GM19324 (cell line): ENCODE results near the gene DENND2D.

Source experiments
- ATAC-seq: cut with Tn5 transposase; IDR thresholded peaks from one replicate; pipeline ENCODE4 v1.9.1; 2021; ENCODE audit warnings: mild to moderate bottlenecking, moderate library complexity; ENCODE audit not compliant: unreplicated experiment, low FRiP score

Gene DENND2D

DNA sequence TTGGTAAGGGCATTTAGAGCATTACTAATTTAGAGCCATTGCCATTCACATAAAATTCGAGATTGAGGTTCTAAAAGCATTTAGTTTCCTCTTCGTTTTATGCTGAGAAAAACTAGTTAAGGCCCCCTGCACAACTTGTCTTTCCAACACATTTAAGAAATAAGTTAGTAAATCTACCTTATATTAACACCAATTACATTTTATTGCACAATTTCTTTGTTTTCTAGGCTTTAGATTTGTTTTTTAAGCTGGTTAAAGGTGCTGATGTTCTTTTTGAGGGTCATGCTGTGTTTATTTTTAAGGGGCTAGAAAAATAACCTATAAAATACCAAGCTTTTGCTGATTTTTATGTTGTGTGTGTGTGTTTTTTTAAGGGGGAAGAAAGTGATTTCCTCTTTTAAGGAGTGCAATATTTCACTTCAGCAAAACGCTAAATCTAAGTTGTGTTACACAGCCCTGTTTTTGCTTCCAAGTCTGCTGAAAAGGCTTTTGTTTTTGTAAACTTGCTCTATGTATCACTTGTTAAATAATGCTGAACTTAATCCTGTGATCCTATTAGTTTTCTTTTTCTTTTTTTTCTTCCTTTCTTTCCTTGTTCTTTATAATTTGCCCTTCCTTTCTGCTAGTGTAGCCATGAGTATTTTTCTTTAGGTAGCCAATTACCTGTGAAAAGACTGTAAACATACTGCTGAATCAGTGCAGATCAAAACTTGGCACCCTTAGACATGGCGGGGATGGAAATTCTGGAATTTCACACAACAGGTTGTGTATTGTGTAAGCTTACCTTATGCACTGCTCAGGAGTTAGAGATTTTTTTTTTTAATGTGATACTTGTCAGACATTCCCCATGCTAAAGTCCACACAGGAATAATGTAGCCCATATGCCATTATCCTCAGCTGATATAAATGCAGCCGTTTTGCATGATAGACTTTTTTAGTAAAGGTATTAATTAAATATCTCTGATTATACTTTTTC, 58.9 kb downstream of the DENND2D start:
- no peak for ATAC-seq

DNA sequence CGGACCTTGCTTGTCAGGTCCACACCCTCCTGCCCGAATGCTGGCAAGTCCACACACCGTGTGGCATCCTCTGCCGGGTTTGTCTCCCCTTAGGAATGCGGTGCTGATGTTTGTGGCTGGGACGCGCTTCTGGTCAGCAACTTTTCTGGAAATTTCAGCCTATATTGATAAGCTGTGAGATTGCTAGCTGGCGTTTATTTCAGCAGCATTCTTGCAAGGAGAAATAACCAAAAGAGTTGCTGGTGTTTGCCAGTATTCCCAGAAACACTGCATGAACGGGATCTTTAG, 59.8 kb downstream of the DENND2D start:
- ATAC-seq, result no peak

DNA sequence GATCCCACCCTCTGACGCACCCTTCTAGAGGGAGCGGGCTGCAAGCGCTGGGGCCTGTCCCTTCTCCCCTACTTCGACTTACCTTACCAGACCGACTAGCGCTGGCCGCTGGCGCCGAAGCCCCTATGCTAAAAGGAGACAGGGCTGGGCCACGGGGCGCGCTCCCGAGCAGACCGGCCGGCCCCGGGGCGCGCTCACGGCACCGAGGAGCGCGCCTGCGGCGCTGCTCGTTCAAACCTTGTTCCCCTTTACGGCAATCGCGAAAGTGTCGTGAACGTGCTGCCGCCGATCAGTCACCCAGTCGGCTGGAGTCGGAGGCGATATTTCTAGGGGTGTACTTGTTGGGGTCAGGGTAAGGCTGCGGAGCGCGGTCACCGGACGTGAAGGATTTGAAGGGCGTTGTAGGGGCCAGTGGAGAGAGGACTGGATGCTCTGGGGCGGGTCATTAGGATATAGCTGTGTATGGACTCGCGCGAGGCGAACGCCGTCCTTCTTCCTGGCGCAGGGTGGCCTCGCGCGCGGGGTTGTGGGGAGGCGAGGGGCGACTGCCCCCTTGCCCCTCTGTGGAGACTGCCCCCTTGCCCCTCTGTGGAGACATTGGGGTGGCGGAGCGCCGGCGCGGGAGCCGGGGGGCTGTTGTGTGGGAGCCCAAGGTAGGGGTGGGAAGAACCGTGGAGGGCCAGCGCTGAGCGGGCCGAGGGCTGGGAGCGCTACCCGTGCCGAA, 60.3 kb downstream of the DENND2D start, which contains the start of the genes CEPT1 and DRAM2:
Gene CEPT1, plus strand, starts transcription at position 268 of the 724 bp plus-strand sequence. CDS start 7,492 bp downstream, outside the sequence.
Gene DRAM2, minus strand, starts transcription at position 138 of the 724 bp plus-strand sequence. CDS start 8,539 bp downstream, outside the sequence.
- peak; percentile 81 for ATAC-seq

DNA sequence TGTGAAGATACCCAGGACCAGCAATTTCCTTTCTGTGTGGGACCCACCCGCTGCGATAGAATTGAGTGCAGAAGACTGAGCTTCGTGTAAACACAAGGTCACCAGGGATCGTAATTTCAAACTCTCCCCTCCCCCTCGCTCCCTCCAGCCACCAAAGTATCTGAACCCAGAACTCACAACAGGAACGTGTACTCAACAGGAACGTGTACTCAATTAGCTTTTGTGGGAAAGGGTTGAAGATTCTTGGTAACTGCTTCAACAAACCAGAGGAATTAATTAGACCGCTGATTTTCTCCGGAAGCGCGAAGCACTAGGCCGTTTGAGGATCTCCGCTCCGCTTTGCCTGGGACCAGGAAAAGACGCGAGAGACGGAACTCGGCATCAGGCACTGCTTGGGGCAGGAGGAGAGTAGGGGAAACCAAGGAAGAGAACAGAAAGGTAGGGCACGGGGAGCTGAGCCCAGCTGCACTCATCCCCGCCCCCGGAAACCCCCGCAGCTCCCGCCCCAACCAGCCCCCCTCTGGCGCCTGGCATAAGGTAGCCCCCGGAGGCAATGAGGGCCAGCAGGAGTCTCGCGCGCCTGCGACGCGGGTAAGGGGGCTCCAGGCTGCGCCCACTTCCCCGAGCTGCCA, 61.0 kb downstream of the DENND2D start:
- ATAC-seq, result peak; percentile 54
